Right hindlimb (tissue), 1 donor: ENCODE data around the gene RHOF.
"Not testable (repeated sequence)": the region's sequence is repeated elsewhere in the genome, so short reads cannot be mapped to it uniquely, and the experiment has no call there.

Experiments used
- DNase-seq: peaks from one replicate; pipeline ENCODE4 v3.0.0-alpha.2; 2018

Gene RHOF

DNA sequence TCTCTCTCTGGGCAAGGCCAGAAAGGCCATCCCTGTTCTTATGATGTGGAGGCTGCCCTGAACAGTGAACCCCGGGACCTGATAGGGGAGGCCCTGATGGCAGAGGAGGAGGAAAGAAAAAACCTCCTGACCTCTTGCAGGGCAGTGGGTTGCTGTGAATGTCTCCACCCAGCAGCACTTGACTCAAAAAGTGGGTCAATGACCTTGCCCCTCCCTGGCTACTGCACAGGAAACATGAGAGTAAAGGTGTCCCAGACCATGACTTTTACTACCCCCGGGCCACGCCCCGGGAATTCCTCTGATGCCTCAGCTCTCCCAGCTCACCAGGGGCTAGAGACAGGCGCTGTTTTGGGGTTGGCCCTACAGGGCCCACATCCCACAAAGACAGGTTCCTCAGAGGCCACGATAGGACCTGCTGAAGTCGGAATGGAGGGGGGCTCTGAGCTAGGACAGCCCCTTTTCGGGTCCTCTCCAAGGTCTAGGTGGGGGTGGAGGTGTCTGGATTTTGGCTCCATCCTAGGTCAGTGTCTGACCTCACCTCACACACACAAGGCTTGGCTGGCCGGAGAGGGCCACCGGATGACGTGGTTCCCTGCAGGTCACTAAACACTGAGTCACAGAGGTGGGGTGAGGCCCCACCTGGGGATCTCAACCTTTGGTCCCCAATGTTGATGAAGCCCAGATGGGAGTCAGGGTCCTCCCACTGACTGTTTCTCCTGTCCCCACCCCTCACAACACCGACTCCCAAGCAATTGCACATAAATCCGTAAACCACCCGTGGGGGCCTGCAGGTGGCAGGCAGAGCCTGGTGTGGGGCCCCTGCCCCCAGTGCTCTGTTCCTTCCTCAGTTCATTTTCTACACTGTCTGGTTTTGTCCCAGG, 1.6 kb downstream of the RHOF start:
- no peak for DNase-seq

DNA sequence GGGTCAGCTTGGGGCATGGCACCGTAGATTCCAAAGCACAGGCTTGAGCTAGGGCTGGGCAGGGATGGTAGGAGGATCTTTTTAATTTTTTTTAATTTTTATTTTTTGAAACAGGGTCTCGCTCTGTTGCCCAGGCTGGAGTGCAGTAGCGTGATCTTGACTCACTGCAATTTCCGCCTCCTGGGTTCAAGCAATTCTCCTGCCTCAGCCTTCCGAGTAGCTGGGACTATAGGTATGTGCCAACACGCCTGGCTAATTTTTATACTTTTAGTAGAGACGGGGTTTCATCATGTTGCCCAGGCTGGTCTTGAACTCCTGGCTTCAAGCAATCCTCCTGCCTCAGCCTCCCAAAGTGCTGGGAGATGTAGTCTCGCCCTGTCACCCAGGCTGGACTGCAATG, 2.7 kb downstream of the RHOF start:
- not testable (repeated sequence) for DNase-seq

DNA sequence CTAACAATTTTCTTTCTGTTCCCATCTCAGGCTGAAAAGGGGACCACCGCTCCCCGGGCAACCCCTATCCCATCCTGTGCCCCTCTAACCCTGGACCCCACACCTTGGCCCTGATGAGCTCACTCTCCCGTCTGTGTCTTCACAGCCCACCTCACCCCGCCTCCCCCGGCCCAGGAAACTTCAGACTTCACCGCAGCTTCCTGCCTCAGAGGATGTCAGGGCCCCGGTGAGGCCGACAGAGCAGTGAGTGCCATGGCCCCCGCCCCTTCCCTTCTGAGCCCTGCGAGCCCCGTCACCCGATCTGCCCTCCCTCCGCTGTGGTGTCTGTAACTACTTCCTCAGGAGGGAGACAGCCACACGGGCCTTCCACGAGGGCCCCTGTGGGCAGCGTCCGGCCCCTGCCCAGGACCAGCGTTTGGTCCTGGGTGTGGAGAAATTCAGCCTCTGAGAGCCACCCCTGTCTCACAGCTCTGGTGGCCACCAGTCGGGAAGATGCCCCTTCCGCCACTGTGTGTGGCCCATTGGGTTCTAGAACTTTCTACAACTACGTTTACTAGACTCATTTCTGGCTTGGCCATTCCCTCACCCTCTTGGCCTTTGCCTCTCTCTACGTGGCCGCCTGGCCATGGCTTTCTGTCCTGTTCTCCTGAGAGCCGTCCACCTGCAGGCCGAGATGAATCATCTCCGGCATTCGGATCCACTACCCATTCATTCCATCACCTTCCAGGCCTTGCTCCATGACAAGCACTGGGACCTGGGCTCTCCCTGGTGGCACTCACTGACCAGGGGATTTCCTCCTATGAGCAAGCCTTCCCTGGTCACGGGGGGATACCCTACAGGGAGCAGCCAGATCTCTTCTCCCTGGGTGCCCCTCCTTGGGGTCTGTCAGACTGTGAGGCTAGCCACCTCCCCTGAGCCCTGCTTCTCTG, 3.4 kb downstream of the RHOF start:
- DNase-seq, result no peak

DNA sequence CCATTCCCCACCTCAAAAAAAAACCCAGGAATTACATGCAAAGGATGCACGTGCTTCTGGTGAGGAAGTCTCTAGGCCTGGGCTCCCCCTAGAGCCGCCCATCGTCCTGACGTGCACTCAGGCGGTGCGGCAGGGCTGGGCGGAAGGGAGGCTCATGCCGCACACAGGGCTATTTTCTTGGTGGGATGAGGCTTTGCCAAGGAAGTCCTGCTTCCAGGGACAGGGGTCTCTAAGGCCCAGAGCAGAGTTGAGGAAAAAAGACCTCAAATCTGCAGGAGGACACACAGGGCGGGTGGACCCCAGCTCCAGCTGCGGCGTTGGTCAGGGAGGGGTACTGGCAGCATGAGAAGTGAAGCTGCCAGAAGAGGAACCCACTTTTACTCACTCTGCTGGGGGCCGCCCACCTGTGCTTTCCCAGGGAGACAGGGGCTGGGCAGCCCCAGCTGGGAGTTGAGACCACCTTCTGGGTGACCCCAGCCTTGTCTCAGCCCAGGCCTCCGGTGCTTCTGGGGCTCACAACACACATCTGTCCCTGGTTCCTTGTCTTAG, 4.2 kb downstream of the RHOF start:
- no peak for DNase-seq

DNA sequence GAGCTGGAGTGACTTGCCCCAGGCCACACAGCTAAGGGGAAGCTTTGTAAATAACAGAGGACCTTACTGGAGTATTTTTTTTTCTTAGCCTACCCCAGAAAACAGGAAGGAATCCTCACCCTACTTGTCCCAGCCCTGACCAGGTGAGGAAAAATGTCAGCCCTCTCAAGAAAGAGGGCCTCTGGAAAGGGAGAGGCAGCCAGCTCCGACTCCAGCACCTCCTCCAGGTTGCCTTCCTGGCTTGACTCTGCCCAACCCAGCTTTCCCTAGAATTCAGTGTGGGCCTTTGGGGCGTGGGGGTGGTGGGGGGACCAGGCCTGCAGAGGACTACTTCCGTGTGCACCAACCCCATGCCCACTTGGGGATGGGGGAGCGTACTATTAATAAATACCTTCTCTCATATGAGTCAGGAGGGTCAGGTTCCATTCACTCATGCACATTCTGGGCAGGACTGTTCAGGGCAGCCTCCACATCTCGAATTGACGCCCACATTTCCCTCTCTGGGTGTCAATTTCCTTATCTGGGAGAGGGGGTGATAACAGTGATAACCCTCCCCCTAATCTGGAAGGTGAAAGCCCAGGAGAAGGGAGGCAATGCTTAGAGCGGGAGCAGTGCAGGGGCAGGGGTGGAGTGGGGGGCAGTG, 5.2 kb downstream of the RHOF start:
- no peak for DNase-seq

DNA sequence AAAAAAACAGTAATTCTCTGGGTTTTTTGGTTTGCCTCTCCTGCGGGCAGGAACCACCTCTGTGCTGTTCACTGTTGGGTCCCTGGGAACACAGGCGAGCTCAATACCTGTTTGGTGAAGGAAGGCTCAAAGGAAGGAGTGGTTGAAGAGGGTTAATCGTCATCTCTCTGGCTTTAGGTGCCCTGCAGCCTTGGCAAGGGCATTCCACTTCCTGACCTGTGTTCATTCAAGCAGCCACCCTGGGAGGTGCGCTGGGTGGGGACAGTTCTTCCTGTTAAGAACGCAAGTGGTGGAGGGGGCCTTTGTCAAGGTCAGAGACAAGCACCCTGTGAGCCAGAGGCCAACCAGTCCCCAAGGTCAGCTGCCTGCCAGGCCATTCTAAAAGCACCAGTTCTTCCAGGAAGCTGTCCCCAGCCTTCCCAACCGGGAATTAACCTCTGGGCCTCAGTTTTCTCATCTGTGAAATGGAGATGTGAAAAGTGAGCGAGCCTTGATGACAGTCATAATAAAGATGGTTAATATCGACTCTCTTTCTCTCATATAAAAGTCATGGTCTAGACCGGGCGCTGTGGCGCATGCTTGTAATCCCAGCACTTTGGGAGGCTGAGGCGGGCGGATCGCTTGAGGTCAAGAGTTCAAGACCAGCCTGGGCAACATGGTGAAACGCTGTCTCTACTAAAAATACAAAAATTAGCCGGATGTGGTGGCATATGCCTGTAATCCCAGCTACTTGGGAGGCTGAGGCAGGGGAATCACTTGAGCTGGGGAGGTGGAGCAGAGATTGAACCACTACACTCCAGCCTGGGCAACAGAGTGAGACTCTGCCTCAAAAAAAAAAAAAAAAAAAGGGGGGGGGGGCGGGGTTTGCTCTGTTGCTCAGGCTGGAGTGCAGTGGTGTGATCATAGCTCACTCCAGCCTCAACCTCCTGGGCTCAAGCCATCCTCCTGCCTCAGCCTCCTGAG, 6.1 kb downstream of the RHOF start:
- no peak for DNase-seq

DNA sequence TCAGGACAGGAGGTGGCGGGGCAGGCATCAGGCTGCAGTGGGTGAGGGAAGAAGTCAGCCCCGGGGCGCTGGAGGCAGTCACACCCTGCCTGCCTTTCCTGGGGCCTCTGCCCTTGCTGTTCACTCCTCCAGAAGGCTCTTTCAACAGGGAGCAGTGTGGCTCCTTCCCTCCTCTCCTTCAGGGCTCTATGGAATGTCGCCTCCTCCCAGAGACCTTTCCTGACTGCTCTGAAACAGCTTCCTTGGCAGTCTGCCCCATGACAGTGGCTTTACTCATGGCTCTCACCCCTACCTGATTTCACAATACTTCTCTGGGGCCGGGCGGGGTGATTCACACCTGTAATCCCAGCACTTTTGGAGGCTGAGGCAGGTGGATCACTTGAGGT, 7.1 kb downstream of the RHOF start:
- no peak for DNase-seq

DNA sequence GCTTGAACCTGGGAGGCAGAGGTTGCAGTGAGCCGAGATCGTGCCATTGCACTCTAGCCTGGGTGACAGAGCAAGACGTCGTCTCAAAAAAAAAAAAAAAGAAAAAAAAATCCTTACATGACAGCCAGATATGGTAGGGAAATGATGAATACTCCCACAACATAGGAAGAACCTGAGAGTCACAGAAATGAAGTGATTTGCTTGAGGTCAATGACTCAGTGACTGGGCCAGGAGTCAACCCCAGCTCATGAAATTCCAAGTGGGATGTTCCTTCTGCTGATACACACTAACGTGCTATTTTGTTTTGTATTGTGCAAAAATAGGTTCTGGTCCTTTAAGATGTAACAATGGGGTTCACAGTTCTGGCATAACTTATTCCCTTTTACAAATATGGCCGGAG, 9.0 kb downstream of the RHOF start:
- DNase-seq, result no peak

DNA sequence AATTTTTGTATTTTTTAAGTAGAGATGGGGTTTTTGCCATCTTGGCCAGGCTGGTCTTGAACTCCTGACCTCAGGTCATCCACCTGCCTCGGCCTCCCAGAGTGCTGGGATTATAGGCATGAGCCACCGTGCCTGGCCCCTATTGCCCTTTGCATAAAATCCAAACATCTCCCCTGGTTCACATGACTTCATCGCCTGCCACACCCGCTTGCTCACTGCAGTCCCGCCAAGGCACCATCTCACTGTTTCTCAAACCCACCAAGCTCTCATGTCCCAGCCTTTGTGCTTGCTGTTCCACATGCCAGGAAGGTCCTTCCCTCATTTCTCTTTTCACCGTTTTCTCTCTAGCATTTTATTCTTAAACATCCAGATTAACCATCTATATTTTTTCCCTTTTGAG, 9.7 kb downstream of the RHOF start:
- DNase-seq, result no peak

DNA sequence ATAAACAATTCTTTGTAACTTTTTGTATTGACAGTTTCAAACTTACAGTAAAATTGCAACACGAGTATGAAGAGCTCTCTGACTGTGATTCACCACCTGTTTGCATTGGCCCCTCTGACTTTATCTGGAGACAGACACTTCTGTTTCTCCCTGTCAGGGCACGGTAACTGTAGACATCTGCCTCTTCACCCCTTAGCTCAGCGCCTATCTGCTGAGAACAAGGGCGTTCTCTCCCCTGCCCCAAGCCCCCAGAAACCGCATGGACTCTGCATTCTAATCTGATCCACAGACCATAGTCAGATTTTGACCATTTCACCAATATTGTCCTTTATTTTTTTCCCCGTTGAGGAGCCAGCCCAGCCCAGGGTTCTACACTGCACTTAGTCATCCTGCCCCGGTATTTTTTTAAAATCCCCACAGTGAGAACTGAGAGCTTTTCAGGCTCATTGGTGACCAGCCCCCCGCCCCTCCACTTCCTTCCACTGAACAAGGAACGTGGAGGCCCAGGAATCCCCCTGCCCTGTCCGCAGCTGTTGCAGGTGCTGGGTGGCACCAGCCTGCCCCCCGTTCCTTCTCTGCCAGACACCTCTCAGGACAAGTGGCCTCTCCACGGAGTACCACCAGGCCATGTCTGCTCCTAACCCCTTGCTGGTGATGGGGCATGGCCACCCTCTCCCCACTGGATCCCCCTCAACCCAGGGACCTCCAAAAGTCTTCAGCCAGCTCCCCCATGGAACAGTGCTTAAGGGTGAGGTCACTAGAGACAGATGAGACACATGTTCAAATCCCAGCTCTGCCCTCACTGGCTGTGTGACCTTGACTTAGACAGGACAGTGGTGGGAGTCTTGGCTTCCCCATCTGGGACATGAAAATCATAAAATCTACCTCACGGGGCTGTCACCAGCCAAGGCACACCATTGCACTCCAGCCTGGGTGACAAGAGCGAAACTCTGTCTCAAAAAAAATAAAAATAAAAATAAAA, 11.2 kb downstream of the RHOF start:
- DNase-seq, result no peak

DNA sequence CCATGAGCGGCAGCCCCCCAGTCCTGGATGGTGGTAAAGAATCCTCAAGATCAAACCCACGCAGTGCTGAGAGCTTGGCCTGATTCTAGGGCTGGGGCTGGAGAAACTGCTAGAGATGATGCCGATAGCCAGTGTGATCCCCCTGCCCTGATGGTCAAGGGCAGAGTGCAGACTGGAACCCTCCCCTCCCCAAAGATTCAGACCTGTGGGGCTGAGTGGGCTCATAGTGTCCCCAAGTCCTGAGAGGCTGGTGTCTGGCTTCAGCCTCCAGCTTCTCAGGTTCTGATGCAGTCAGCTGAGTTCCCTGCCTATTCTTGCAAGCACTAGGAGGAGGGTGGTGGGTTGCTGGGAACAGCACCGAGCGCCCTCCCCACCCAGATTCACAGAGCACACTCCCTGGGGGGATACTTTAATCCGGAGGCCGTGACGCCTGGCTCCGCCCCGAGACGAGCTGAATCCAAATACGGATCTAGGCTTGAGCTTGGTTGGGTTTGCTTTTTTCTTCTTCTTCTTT, 11.9 kb downstream of the RHOF start:
- peak; percentile 46 for DNase-seq

DNA sequence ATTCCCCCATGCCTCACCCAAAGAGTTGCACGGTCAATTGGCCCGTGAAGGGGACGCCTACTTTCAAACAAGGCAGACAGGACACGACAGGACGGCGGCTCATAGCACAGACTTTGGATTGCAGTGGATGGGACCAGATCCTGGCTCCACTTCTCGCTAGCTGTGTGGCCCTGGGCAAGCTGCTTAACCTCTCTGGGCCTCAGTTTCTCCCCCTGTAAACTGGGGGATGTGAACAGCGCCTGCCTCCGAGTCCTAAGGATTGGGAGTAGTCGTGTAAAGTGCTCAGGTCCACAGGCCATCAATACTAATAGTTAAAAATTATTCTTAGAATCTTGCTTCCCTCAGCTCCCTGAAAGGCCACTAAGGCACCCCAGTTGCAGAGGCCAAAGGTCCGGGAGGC, 13.1 kb downstream of the RHOF start:
- DNase-seq, result no peak

DNA sequence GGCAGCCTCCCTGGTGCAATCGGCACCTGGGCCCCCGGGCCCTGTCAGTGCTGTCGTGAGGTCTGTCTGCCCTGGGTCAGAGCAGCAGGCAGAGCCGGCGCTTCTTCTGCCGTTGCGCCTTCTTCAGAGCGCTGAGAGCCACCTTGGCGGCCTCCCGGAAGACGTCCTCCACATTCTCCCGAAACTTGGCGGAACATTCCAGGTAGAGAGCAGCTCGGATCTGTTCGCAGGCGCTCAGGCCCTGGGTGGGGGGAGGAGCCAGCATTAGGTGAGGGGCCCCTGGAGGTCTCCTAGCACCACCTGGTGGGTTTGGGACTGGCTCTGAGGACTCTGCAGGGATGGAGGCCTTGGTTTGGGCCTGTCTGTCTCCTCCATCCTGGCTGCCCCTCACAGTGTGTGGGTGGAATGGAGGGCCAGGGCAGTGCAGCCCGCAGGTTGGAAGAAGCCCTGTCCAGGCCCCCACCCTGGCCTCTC, 14.0 kb downstream of the RHOF start:
- no peak for DNase-seq

DNA sequence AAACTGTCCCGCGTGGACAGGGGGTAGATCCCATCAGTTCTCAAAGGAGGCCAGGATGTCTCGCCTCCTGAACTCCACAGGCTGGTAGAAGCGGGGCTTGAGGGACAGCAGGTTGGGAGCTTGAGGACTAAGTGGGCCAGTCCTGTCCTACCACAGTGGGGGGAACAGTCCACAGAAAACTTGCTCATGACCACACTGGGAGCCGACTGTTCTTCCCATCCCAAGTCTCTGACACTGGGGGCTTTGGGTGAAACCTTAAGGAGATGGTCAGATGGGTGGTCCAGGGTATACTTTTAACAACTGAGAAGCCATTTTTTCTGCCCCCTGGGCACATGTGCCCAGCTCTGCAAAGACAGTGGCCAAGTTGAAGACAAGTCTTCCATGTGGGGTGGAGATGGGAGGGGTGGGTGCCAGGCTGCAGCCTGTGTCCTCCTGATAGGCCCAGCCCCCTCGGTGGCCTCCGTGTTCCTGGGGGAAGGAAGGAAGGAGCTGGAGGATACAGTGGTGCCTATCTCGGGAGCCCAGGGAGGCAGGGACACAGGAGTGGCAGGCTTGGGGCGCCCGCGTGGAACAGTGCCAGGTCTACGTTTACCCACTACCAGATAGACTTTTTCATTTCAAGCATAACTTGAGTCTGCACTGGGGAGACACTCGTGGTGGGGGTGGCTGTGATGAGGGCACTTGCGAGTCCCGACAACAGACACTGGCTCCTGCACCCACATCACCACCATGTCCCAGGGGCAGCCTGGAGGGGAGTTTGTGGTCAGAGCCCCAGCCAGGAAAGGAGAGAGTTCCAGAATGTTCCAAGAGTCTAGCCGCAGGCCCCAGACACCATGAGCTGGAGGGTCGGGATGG, 14.7 kb downstream of the RHOF start:
- DNase-seq, result no peak

DNA sequence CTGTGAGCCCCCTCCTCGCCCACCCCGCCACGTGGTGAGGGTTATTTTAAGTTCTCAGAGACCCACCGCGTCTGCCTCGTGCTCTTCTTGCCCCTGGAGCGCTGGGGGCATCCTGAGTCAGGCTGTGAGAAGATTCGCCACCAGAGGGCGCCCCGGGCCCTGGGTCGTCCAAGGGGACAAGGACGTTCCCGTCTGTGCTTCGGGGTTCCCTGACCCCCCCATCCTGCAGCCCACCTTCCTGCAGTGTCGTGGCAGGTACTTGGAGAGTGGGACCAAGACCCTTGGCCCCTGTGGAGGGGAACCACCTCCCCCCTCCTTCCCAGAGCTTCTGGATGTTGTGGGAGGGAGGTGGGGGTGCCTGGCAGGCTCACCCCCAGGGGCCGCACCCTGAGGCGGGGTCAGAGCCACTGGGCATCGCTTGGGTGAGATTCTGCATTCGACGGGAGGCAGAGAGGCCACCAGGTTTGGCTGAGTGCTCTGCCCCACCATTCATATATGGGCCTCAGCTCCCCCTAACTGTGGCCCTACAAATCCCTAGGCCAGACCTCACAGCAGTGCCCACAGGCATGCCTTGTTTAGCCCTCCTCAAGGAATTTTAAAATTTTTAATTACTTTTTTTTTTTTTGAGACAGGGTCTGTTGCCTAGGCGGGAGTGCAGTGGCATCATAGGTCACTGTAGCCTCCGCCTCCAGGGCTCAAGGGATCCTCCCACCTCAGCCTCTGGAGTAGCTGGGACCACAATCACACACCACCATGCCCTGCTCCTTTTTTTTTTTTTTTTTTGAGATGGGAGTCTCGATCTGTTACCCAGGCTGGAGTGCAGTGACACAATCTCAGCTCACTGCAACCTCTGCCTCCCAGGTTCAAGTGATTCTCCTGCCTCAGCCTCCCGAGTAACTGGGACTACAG, 17.0 kb downstream of the RHOF start:
- DNase-seq, result peak; percentile 72

DNA sequence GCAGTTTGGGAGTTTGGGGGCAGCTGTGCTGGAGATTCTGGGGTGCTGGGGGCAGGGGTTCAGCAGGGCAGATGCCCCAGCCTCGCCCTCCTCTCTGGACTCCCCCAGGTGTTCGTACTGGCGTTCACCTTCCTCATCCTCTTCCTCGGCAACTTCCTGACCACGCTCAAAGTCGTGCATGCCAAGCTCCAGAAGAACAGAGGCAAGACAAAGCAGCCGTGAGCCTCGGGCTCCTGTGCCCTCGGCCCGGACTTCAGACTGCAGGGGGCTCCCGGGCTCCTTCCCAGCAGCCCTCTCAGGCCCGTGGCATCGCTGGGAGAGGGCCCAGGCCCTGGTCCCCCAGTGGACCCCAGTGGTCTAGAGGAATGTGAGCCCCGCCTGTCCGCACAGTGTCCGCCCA, 18.0 kb downstream of the RHOF start:
- no peak for DNase-seq

DNA sequence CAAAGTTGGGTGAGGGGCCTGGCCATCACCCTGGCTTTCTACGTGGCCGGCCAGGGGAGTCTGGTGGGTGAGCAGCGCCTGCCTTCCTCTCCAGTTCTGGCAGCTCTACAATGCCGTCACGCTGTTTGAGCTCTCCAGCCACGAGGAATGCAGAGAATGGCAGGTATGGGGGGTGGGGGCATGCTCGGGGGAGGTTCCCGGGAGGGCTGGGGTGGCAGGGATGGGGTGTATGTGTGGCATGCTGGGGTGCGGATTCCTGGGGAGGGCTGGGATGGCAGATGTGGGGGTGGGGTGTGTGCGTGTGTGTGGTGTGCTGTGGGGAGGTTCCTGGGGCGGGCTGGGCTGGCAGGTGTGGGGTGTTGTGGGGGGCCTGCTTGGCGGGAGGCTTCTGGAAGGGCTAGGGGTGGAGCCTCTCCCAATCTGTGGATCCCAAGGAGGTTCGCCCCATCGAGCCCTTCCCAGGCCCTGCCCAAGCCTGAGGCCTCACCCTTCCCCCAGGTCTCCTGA, 18.5 kb downstream of the RHOF start:
- DNase-seq, result no peak
